K562 (cell line): ENCODE results near the gene THADA. TPM values are rescaled to one million over a fixed set of nuclear protein-coding genes. Genes with fewer than 3 reads are reported as not detected.

Source experiments
- ATAC-seq: fragments of 200-7000 bp; cut with Tn5 transposase; 3 replicates; pipeline ENCODE4 v1.9.1; 2020; ENCODE audit warnings: moderate library complexity
- BruUV-seq: library from RNA; stranded (reverse); fragments of 400-500 nt; replicated peaks from 2 replicates; lab custom pipeline; 2021; lab: Mats Ljungman, UMichigan
- CTCF ChIA-PET: fragments of 300-600 bp; formaldehyde crosslinking; extraction: SDS; loops from one replicate; lab custom pipeline; 2021; ENCODE audit warnings: low intra/inter-chr PET ratio; lab: Yijun Ruan, JAX
- POLR2A ChIA-PET: fragments of 300-600, 350-650 bp; sonication (Branson Sonifier 250); formaldehyde crosslinking; extraction: SDS; loops from one replicate; lab custom pipeline; 2021; ENCODE audit warnings: antibody characterized with exemption, inconsistent platforms; lab: Yijun Ruan, JAX
- DNase-seq, 4 experiments: peaks; one replicate each; pipeline versions ENCODE4 v3.0.0 to v3.0.0-alpha.2; 2011 to 2018; ENCODE audit warnings: low spot score in 3 of 4, mixed read lengths in 3 of 4; ENCODE audit errors: extremely low read depth in 1 of 4
- FAIRE-seq: peaks from 2 replicates; lab custom pipeline; 2011; peaks lifted over from hg19 to GRCh38; lab: Jason Lieb, UNC
- H2AFZ ChIP-seq: 2 replicates; pipeline ENCODE4 v1.6.0; 2011; ENCODE audit warnings: low read depth, low read length, control low read depth, inconsistent platforms
- H3K27ac ChIP-seq: fragments of 200-600 bp; 3 replicates; pipeline ENCODE4 v1.8.0; 2011; ENCODE audit warnings: low read depth, mild to moderate bottlenecking, control low read depth, inconsistent platforms, low read length, moderate library complexity, mixed read lengths; ENCODE audit errors: extremely low read depth
- H3K27me3 ChIP-seq, 2 experiments: fragments of 300-600 bp in 1 of 2; 2 replicates in 1 of 2; 3 replicates in 1 of 2; pipeline versions ENCODE4 v1.6.0 to v1.8.0; 2011; ENCODE audit warnings: inconsistent platforms in 2 of 2, low read length in 2 of 2, mild to moderate bottlenecking in 1 of 2, mixed read lengths in 1 of 2, moderate library complexity in 1 of 2; ENCODE audit not compliant: control insufficient read depth in 2 of 2, insufficient read depth in 2 of 2
- H3K36me3 ChIP-seq: fragments of 300-600 bp; 3 replicates; pipeline ENCODE4 v1.8.0; 2011; ENCODE audit warnings: mild to moderate bottlenecking, low read length, inconsistent platforms; ENCODE audit not compliant: control insufficient read depth, insufficient read depth
- H3K4me1 ChIP-seq, 2 experiments: fragments of 200-600 bp in 1 of 2; replicated peaks in 1 of 2; 2 replicates in 1 of 2; 3 replicates in 1 of 2; pipeline versions ENCODE4 v1.5.1 to v1.8.0; 2011; ENCODE audit warnings: inconsistent platforms in 2 of 2, low read length in 2 of 2, mild to moderate bottlenecking in 1 of 2, mixed read lengths in 1 of 2, moderate library complexity in 1 of 2; ENCODE audit not compliant: control insufficient read depth in 2 of 2, insufficient read depth in 2 of 2
- H3K4me2 ChIP-seq: 2 replicates; pipeline ENCODE4 v1.6.1; 2011; ENCODE audit warnings: low read length, control low read depth, inconsistent platforms, mixed read lengths; ENCODE audit not compliant: insufficient read depth
- H3K4me3 ChIP-seq: fragments of 200-600 bp; sonication (generic), shearing (Covaris generic); 2 replicates; pipeline ENCODE4 v1.5.1; 2016; ENCODE audit warnings: control low read depth, inconsistent platforms
- H3K79me2 ChIP-seq: fragments of 200-600 bp; 3 replicates; pipeline ENCODE4 v1.8.0; 2011; ENCODE audit warnings: low read length, inconsistent platforms; ENCODE audit not compliant: control insufficient read depth, insufficient read depth
- H3K9ac ChIP-seq, 2 experiments: 2 replicates each; pipeline versions ENCODE4 v1.6.0 to v1.6.1; 2011; ENCODE audit warnings: low read depth in 2 of 2, low read length in 2 of 2, control low read depth in 1 of 2, inconsistent platforms in 1 of 2, mild to moderate bottlenecking in 1 of 2, mixed read lengths in 1 of 2; ENCODE audit not compliant: insufficient read depth in 1 of 2
- H3K9me1 ChIP-seq: one replicate; pipeline ENCODE4 v1.6.0; 2011; ENCODE audit warnings: inconsistent platforms, mild to moderate bottlenecking, low read length, moderate library complexity; ENCODE audit not compliant: control insufficient read depth, insufficient read depth
- H3K9me3 ChIP-seq: replicated peaks from 2 replicates; pipeline ENCODE4 v1.5.1; 2011; ENCODE audit warnings: low read depth, low read length, inconsistent platforms; ENCODE audit not compliant: control insufficient read depth, insufficient read depth
- H4K20me1 ChIP-seq: replicated peaks from 2 replicates; pipeline ENCODE4 v1.6.1; 2011; ENCODE audit warnings: low read length, inconsistent platforms, mixed read lengths; ENCODE audit not compliant: control insufficient read depth, insufficient read depth
- BRD9 ChIP-seq: fragments of 450-650 bp; IDR thresholded peaks from 2 replicates; pipeline ENCODE4 v1.6.1; 2018; ENCODE audit warnings: low read depth; ENCODE audit not compliant: partially characterized antibody
- CSDE1 ChIP-seq, 2 experiments: fragments of 450-650 bp; IDR thresholded peaks; 2 replicates each; pipeline ENCODE4 v1.6.1; 2016; ENCODE audit warnings: mild to moderate bottlenecking in 1 of 2
- DIDO1 ChIP-seq: fragments of 450-650 bp; IDR thresholded peaks from 2 replicates; pipeline ENCODE4 v1.6.1; 2016; ENCODE audit warnings: low read depth, missing biosample characterization, missing genetic modification characterization
- FOXJ3 ChIP-seq: sonication (generic); formaldehyde crosslinking; IDR thresholded peaks from 2 replicates; pipeline ENCODE4 v1.4.0; 2020; ENCODE audit warnings: mild to moderate bottlenecking, missing genetic modification reagents
- GATA2 ChIP-seq: sonication (generic); formaldehyde crosslinking; IDR thresholded peaks from 2 replicates; pipeline ENCODE4 v1.4.0; 2020; ENCODE audit warnings: mild to moderate bottlenecking, missing genetic modification reagents
- IRF9 ChIP-seq: fragments of 450-650 bp; IDR thresholded peaks from 2 replicates; pipeline ENCODE4 v1.6.1; 2016; ENCODE audit warnings: missing biosample characterization, missing genetic modification characterization
- LARP7 ChIP-seq: fragments of 450-650 bp; IDR thresholded peaks from 2 replicates; pipeline ENCODE4 v1.6.1; 2016
- MCM3 ChIP-seq: fragments of 450-650 bp; IDR thresholded peaks from 2 replicates; pipeline ENCODE4 v1.6.1; 2016
- NCOA6 ChIP-seq: fragments of 450-650 bp; IDR thresholded peaks from 2 replicates; pipeline ENCODE4 v1.6.1; 2017; ENCODE audit warnings: mild to moderate bottlenecking
- NKRF ChIP-seq: fragments of 450-650 bp; IDR thresholded peaks from 2 replicates; pipeline ENCODE4 v1.6.1; 2016; ENCODE audit warnings: borderline replicate concordance
- POLR2AphosphoS2 ChIP-seq: IDR thresholded peaks from 2 replicates; pipeline ENCODE4 v1.6.1; 2012; ENCODE audit warnings: low read length, improper control_type of control experiment
- RNF2 ChIP-seq: sonication (generic); IDR thresholded peaks from 2 replicates; pipeline ENCODE4 v1.6.1; 2016
- ZBTB5 ChIP-seq: fragments of 450-650 bp; IDR thresholded peaks from 2 replicates; pipeline ENCODE4 v1.6.1; 2017; ENCODE audit warnings: antibody characterized with exemption
- ZNF644 ChIP-seq: fragments of 200-800 bp; sonication (Bioruptor generic); IDR thresholded peaks from 2 replicates; pipeline ENCODE4 v1.6.1; 2016; ENCODE audit warnings: low read depth, missing genetic modification characterization, missing compliant biosample characterization
- ZNF77 ChIP-seq: fragments of 250-450 bp; sonication (Bioruptor Pico); IDR thresholded peaks from 2 replicates; pipeline ENCODE4 v1.5.0; 2020
- WGBS: fragments of 100-300 bp; shearing (Covaris generic); methylation state at CpG from one replicate; pipeline ENCODE4 v1.1.6; 2016; ENCODE audit warnings: low coverage, mixed read lengths; ENCODE audit not compliant: insufficient coverage; ENCODE audit errors: missing lambda C conversion rate; 5-methylcytosine and 5-hydroxymethylcytosine counted together
- in situ Hi-C: fragments of 300-500 bp; cut with MboI; formaldehyde crosslinking; loops from 4 replicates; pipeline ENCODE4 v1.15.0; 2018; ENCODE audit warnings: inconsistent platforms, mixed read lengths
- intact Hi-C: fragments of 100-400 bp; cut with micrococcal nuclease; formaldehyde crosslinking; loops from 2 replicates; pipeline ENCODE4 v1.14.2; 2022
- polyA plus RNA-seq, 8 experiments: library from polyadenylated mRNA; depleted of rRNA in 4 of 8; stranded (reverse) in 5 of 8; unstranded in 3 of 8; fragments of >200 nt; fragmentation: Nextera tagmentation in 2 of 8; fragmentation: Illumina TruSeq in 1 of 8; extraction: Ambion mirVana in 2 of 8; extraction: Trizol in 1 of 8; gene quantifications; 2 replicates each; pipeline versions ENCODE4 v1.2.1 to v1.2.3, GENCODE V29; 2011 to 2014; ENCODE audit warnings: inconsistent platforms in 1 of 8, missing spikeins in 1 of 8
- total RNA-seq, 7 experiments: library from RNA; depleted of rRNA in 6 of 7; stranded (reverse); fragments of >200 nt in 6 of 7; fragmentation: Illumina TruSeq in 2 of 7; extraction: Trizol in 2 of 7; gene quantifications; 2 replicates each; pipeline versions ENCODE4 v1.2.1 to v1.2.3, GENCODE V29; 2011 to 2021; ENCODE audit warnings: low replicate concordance in 1 of 7

THADA gene
- total and polyA plus RNA-seq, 9 of the 15 experiments (the other 6 are each of a cell fraction or from before 2014, with no cell fraction given) = 17.8 to 34.7 (median 31.9) TPM

GRCh38 chr2:43418680-43419079 lies 177.2 kb downstream of the THADA start:
- WGBS = 85% methylated on average over 3 of the region's 3 CpGs
- TF ChIP-seq RNF2 = no peak
- no peak for TF ChIP-seq ZNF77 (CRISPR knock-in tag)
- TF ChIP-seq IRF9 (tag) = no peak
- no peak for TF ChIP-seq NCOA6
- no peak for TF ChIP-seq GATA2 (CRISPR knock-in tag)
- TF ChIP-seq ZBTB5 = no peak
- TF ChIP-seq FOXJ3 (CRISPR knock-in tag) = no peak
- TF ChIP-seq POLR2AphosphoS2 = no peak
- no peak for TF ChIP-seq NKRF
- no peak for TF ChIP-seq DIDO1 (tag)
- no peak for TF ChIP-seq MCM3
- TF ChIP-seq ZNF644 (tag) = no peak
- TF ChIP-seq LARP7 = no peak
- no peak for TF ChIP-seq CSDE1 (IDR thresholded peaks at IDR 0.05)
- no peak for TF ChIP-seq BRD9

More at GRCh38 chr2:43418680-43419079, 177.2 kb downstream of the THADA start:
- Histone ChIP-seq H3K4me2 (no peak overlapping the region), H3K9me1 (no peaks in the 10 kb centered on the region), H3K9me3 (no peaks in the 10 kb centered on the region), H4K20me1 (no peaks in the 10 kb centered on the region), H3K9ac (no peak overlapping the region), H3K4me1 (peaks cover 0 to 15% of the 10 kb centered on the region in 2 experiments; a peak in 3 of 5 replicates), H3K4me3 (no peak overlapping the region), H3K27ac (no peak overlapping the region), H3K36me3 (peaks cover 4% of the 10 kb centered on the region; the same call in 1 of the 3 replicates), H3K79me2 (no peaks in the 10 kb centered on the region), H2AFZ (no peak overlapping the region), H3K27me3 (no peaks in the 10 kb centered on the region)
- no peak for ATAC-seq
- in situ Hi-C loops (no loop called here), intact Hi-C loops (no loop called here)
- CTCF ChIA-PET = interaction anchor here (0.6 kb wide), 1 partner anchor 17 kb away, joined by 7 read pairs; no protein-coding TSS in a partner anchor
- FAIRE-seq = no peak
- DNase-seq = no peak
- no TSS peak for BruUV-seq
- POLR2A ChIA-PET = no interaction called here
